Activated T-cell treated with anti-CD3 and anti-CD28 coated beads, Interleukin-2, amount 50 U/mL, for 4 hours (primary cell): ENCODE measurements around the gene TNK2. TPM values are rescaled to one million over a fixed set of nuclear protein-coding genes. Genes with fewer than 3 reads are reported as not detected.
"Not testable (repeated sequence)": the region's sequence is repeated elsewhere in the genome, so short reads cannot be mapped to it uniquely, and the experiment has no call there.

Experiments
- ATAC-seq, 2 donors: fragments of 200-7000 bp; cut with Tn5 transposase; one replicate each; pipeline ENCODE4 v1.10.0; 2021
- DNase-seq: peaks from one replicate; pipeline ENCODE4 v3.0.0-alpha.2; 2020
- H3K27me3 Mint-ChIP-seq: one replicate; pipeline ENCODE4 v1.8.0; 2021; ENCODE audit warnings: low read depth, mixed read lengths
- H3K36me3 Mint-ChIP-seq: one replicate; pipeline ENCODE4 v1.8.0; 2022; ENCODE audit warnings: mixed read lengths; ENCODE audit not compliant: insufficient read depth
- H3K4me1 Mint-ChIP-seq: one replicate; pipeline ENCODE4 v1.8.0; 2021; ENCODE audit warnings: low read depth, mixed read lengths
- H3K4me3 Mint-ChIP-seq: one replicate; pipeline ENCODE4 v1.8.0; 2021; ENCODE audit warnings: mild to moderate bottlenecking, moderate library complexity, mixed read lengths
- H3K9me3 Mint-ChIP-seq: one replicate; pipeline ENCODE4 v1.8.0; 2021; ENCODE audit warnings: mixed read lengths
- total RNA-seq, 3 donors: library from RNA; stranded (reverse); gene quantifications; one replicate each; pipeline ENCODE4 v1.2.1, GENCODE V29; 2021

The TNK2 gene
- total RNA-seq = 10 to 100 TPM; 33.3 to 41.2 (median 40.7) TPM

GRCh38 chr3:195907934-195908693 is at the start of gene TNK2:
TNK2 (minus strand) TSS chr3:195908551; CDS start chr3:195888588, 19,963 bp downstream.
- no peaks in the 10 kb centered on the region for H3K27me3 Mint-ChIP-seq

GRCh38 chr3:195956577-195956976 is 48.2 kb upstream of the TNK2 start:
- H3K27me3 Mint-ChIP-seq = no peaks in the 10 kb centered on the region
- DNase-seq (no peak), ATAC-seq (no peak)
- H3K4me1 Mint-ChIP-seq = peaks cover 28% of the 10 kb centered on the region
- H3K9me3 Mint-ChIP-seq = no peaks in the 10 kb centered on the region
- H3K36me3 Mint-ChIP-seq = peaks cover 15% of the 10 kb centered on the region
- no peak overlapping the region for H3K4me3 Mint-ChIP-seq

More at GRCh38 chr3:195907934-195908693, at the start of gene TNK2:
- peaks cover 52% of the 10 kb centered on the region for H3K4me1 Mint-ChIP-seq
- no peaks in the 10 kb centered on the region for H3K36me3 Mint-ChIP-seq
- ATAC-seq = peak; percentile 15 to 16
- H3K9me3 Mint-ChIP-seq = no peaks in the 10 kb centered on the region
- H3K4me3 Mint-ChIP-seq = peak within 1 kb of the TSS; percentile 84
- peak; percentile 38 for DNase-seq

- H3K9me3 Mint-ChIP-seq, ATAC-seq, H3K36me3 Mint-ChIP-seq, H3K27me3 Mint-ChIP-seq: not testable (repeated sequence)
- DNase-seq = peak; percentile 60
- peak overlapping the region; percentile 69 for H3K4me3 Mint-ChIP-seq
- peaks cover 35% of the 10 kb centered on the region for H3K4me1 Mint-ChIP-seq
These were observed 47.1 kb upstream of the TNK2 start for GRCh38 chr3:195955416-195955841.

- DNase-seq (peak; percentile 61), ATAC-seq (peak; percentile 53 to 64)
- Mint-ChIP-seq H3K4me1 (peaks cover 37% of the 10 kb centered on the region), H3K4me3 (peak overlapping the region; percentile 82)
- H3K27me3 Mint-ChIP-seq, H3K36me3 Mint-ChIP-seq, H3K9me3 Mint-ChIP-seq: not testable (repeated sequence)
These were observed 46.4 kb upstream of the TNK2 start for GRCh38 chr3:195954752-195955119.

GRCh38 chr3:195954052-195954751 is 45.9 kb upstream of the TNK2 start:
- ATAC-seq (peak; percentile 94 to 97), DNase-seq (peak; percentile 55)
- not testable (repeated sequence) for H3K27me3 Mint-ChIP-seq, H3K36me3 Mint-ChIP-seq, H3K9me3 Mint-ChIP-seq
- peak overlapping the region; percentile 82 for H3K4me3 Mint-ChIP-seq
- H3K4me1 Mint-ChIP-seq = peaks cover 36% of the 10 kb centered on the region

DNA sequence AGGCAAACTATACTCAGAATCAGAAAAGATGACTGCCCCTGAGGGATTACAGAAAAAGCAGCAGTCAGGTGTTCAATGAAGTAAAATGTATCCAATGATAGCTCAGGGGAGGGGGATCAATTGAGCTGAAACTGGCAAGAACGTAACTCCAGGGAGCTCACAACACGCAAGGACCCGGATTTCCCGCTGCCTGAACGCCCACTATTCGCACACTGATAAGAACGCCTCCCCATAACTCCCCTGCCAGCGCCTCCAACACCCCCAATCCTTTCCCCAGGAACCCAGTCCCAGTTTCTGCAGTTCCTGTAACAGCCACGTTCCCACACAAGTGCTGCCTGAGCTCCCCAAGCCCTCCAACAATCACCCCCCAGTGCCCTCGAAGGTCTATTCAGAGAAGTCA is 44.2 kb upstream of the TNK2 start:
- DNase-seq, H3K27me3 Mint-ChIP-seq, H3K9me3 Mint-ChIP-seq, H3K36me3 Mint-ChIP-seq, ATAC-seq: not testable (repeated sequence)
- Mint-ChIP-seq H3K4me1 (peaks cover 30% of the 10 kb centered on the region), H3K4me3 (peak overlapping the region; percentile 47)

DNA sequence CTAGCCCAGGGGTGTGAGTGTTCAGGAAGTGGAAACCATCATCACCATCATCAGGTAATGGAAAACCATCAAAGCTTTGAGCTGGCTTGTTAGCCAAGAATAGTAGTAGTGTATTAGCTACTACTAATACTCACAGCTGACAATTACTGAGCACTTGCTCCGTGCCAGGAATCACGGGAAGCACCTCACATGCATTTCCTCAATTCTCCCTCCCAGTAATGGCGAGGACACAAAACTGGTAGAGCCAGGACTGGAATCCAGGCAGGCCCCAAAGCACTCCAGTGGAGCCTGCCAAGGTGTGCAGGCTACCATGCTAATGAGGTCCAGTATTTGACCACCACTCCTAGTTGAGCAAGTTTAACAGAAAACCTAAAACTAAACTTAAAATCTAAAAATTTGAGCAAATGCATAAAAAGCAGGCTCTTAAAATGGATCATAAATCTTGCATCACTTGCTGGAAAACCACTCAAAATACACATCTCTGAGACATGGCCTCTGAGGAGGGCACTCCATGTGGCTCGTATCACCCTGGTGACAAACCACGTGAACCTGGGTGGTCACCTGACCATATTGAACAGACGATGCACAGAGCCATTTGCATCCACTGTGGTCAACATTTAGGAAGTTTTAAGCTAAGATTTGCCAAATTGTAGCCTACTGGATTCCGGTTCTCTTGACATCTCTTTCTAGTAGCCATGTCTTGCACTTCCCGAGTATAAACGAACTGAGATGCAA is 43.3 kb upstream of the TNK2 start:
- DNase-seq, ATAC-seq, H3K36me3 Mint-ChIP-seq, H3K9me3 Mint-ChIP-seq, H3K27me3 Mint-ChIP-seq, H3K4me3 Mint-ChIP-seq: not testable (repeated sequence)
- peaks cover 30% of the 10 kb centered on the region for H3K4me1 Mint-ChIP-seq

- not testable (repeated sequence) for H3K4me3 Mint-ChIP-seq, H3K9me3 Mint-ChIP-seq, ATAC-seq, H3K36me3 Mint-ChIP-seq, DNase-seq, H3K27me3 Mint-ChIP-seq
- H3K4me1 Mint-ChIP-seq = peaks cover 24% of the 10 kb centered on the region
These were observed 42.4 kb upstream of the TNK2 start for GRCh38 chr3:195950731-195951130.

GRCh38 chr3:195950164-195950563 is 41.8 kb upstream of the TNK2 start:
- not testable (repeated sequence) for ATAC-seq, H3K36me3 Mint-ChIP-seq, H3K4me3 Mint-ChIP-seq

GRCh38 chr3:195946910-195947699 is 38.8 kb upstream of the TNK2 start:
- H3K36me3 Mint-ChIP-seq = peaks cover 17% of the 10 kb centered on the region
- DNase-seq, H3K27me3 Mint-ChIP-seq, ATAC-seq, H3K9me3 Mint-ChIP-seq, H3K4me3 Mint-ChIP-seq: not testable (repeated sequence)
- H3K4me1 Mint-ChIP-seq = peaks cover 15% of the 10 kb centered on the region

More at GRCh38 chr3:195950164-195950563, 41.8 kb upstream of the TNK2 start:
- H3K27me3 Mint-ChIP-seq, DNase-seq, H3K9me3 Mint-ChIP-seq: not testable (repeated sequence)
- peaks cover 19% of the 10 kb centered on the region for H3K4me1 Mint-ChIP-seq

GRCh38 chr3:195941265-195941815 is 33.0 kb upstream of the TNK2 start:
- H3K27me3 Mint-ChIP-seq, DNase-seq, ATAC-seq, H3K9me3 Mint-ChIP-seq, H3K4me3 Mint-ChIP-seq, H3K4me1 Mint-ChIP-seq: not testable (repeated sequence)
- peaks cover 27% of the 10 kb centered on the region for H3K36me3 Mint-ChIP-seq

- peaks cover 27% of the 10 kb centered on the region for H3K36me3 Mint-ChIP-seq
- not testable (repeated sequence) for DNase-seq, H3K9me3 Mint-ChIP-seq, H3K4me3 Mint-ChIP-seq, H3K4me1 Mint-ChIP-seq, H3K27me3 Mint-ChIP-seq, ATAC-seq
These were observed 32.5 kb upstream of the TNK2 start for GRCh38 chr3:195940806-195941205.

- peaks cover 25% of the 10 kb centered on the region for H3K36me3 Mint-ChIP-seq
- H3K27me3 Mint-ChIP-seq, H3K4me1 Mint-ChIP-seq, H3K4me3 Mint-ChIP-seq, ATAC-seq, DNase-seq, H3K9me3 Mint-ChIP-seq: not testable (repeated sequence)
These were observed 31.4 kb upstream of the TNK2 start for GRCh38 chr3:195939526-195940470.
